H1 (cell line): ENCODE measurements around the gene MRE11. TPM values are rescaled to one million over a fixed set of nuclear protein-coding genes. Genes with fewer than 3 reads are reported as not detected.

Experiments
- CTCF ChIA-PET: fragments of 300-600 bp; sonication (Branson Sonifier 250); formaldehyde crosslinking; loops from one replicate; lab custom pipeline; 2021; ENCODE audit not compliant: partially characterized antibody; lab: Charles Lee
- POLR2A ChIA-PET: fragments of 300-600 bp; sonication (Branson Sonifier 250); formaldehyde crosslinking; loops from one replicate; lab custom pipeline; 2021; ENCODE audit warnings: inconsistent platforms; ENCODE audit not compliant: partially characterized antibody; lab: Charles Lee
- DNase-seq, 2 experiments: peaks; one replicate each; pipeline versions ENCODE4 v3.0.0 to v3.0.0-alpha.2; 2010 to 2022; ENCODE audit warnings: low spot score in 2 of 2, low read depth in 1 of 2, mixed read lengths in 1 of 2
- FAIRE-seq: peaks from 2 replicates; lab custom pipeline; 2011; peaks lifted over from hg19 to GRCh38; lab: Jason Lieb, UNC
- H2AFZ ChIP-seq: 2 replicates; pipeline ENCODE4 v1.8.1; 2012; ENCODE audit warnings: low read length, inconsistent platforms
- H2AK5ac ChIP-seq: 2 replicates; pipeline ENCODE4 v1.6.1; 2013; ENCODE audit warnings: low read depth, low read length
- H2BK120ac ChIP-seq: replicated peaks from 2 replicates; pipeline ENCODE3; 2013; ENCODE audit warnings: low read depth, low read length, inconsistent platforms
- H2BK12ac ChIP-seq: 2 replicates; pipeline ENCODE4 v1.6.1; 2013; ENCODE audit warnings: low read depth, low read length
- H2BK15ac ChIP-seq: 2 replicates; pipeline ENCODE4 v1.6.1; 2013; ENCODE audit warnings: low read length
- H2BK20ac ChIP-seq: 2 replicates; pipeline ENCODE4 v1.6.1; 2013; ENCODE audit warnings: low read length
- H2BK5ac ChIP-seq: 2 replicates; pipeline ENCODE4 v1.6.1; 2013; ENCODE audit warnings: low read depth, low read length
- H3K14ac ChIP-seq: 2 replicates; pipeline ENCODE4 v1.6.1; 2013; ENCODE audit warnings: inconsistent platforms; ENCODE audit not compliant: insufficient read length
- H3K18ac ChIP-seq: 2 replicates; pipeline ENCODE4 v1.6.1; 2013; ENCODE audit warnings: low read length; ENCODE audit errors: extremely low read depth
- H3K23ac ChIP-seq: 2 replicates; pipeline ENCODE4 v1.6.1; 2013; ENCODE audit warnings: inconsistent platforms; ENCODE audit not compliant: insufficient read length
- H3K23me2 ChIP-seq: 2 replicates; pipeline ENCODE4 v1.6.1; 2013; ENCODE audit warnings: low read depth, low read length
- H3K27ac ChIP-seq: 2 replicates; pipeline ENCODE4 v1.6.1; 2011; ENCODE audit warnings: low read depth, low read length, inconsistent platforms
- H3K27me3 ChIP-seq, 4 experiments: replicated peaks in 1 of 4; 1 replicate in 1 of 4; 2 replicates in 3 of 4; pipeline versions ENCODE4 v1.6.1 to v1.8.1; 2011 to 2013; ENCODE audit warnings: low read length in 3 of 4, mild to moderate bottlenecking in 3 of 4, inconsistent platforms in 2 of 4, mixed read lengths in 2 of 4, moderate library complexity in 1 of 4; ENCODE audit not compliant: control insufficient read depth in 3 of 4, insufficient read depth in 3 of 4; ENCODE audit errors: extremely low read depth in 1 of 4
- H3K36me3 ChIP-seq, 4 experiments: 2 replicates each; pipeline versions ENCODE4 v1.6.1 to v1.8.1; 2011 to 2013; ENCODE audit warnings: mild to moderate bottlenecking in 4 of 4, low read length in 3 of 4, moderate library complexity in 2 of 4, control low read depth in 1 of 4, inconsistent platforms in 1 of 4; ENCODE audit not compliant: insufficient read depth in 4 of 4, control insufficient read depth in 2 of 4
- H3K4ac ChIP-seq: replicated peaks from 2 replicates; pipeline ENCODE3; 2013; ENCODE audit warnings: low read length, low read depth, mixed read lengths, inconsistent platforms; ENCODE audit not compliant: insufficient read length
- H3K4me1 ChIP-seq, 4 experiments: replicated peaks in 1 of 4; 1 replicate in 1 of 4; 2 replicates in 3 of 4; pipeline versions ENCODE4 v1.6.1 to v1.8.1; 2011 to 2013; ENCODE audit warnings: low read length in 3 of 4, inconsistent platforms in 2 of 4, mixed read lengths in 1 of 4; ENCODE audit not compliant: insufficient read depth in 4 of 4, control insufficient read depth in 3 of 4
- H3K4me2 ChIP-seq, 2 experiments: 2 replicates each; pipeline versions ENCODE4 v1.6.1 to v1.8.1; 2011 to 2013; ENCODE audit warnings: low read depth in 2 of 2, low read length in 2 of 2, control low read depth in 1 of 2, inconsistent platforms in 1 of 2, mild to moderate bottlenecking in 1 of 2; ENCODE audit not compliant: insufficient read depth in 1 of 2
- H3K4me3 ChIP-seq, 4 experiments: fragments of 200-600, 300-600 bp in 1 of 4; sonication (generic), shearing (Covaris generic), sonication (Bioruptor Twin) in 1 of 4; 2 replicates each; pipeline versions ENCODE4 v1.5.1 to v1.8.1; 2011 to 2016; ENCODE audit warnings: low read length in 4 of 4, low read depth in 3 of 4, control low read depth in 2 of 4, inconsistent platforms in 2 of 4, mild to moderate bottlenecking in 2 of 4, mixed read lengths in 1 of 4, moderate library complexity in 1 of 4; ENCODE audit not compliant: insufficient read depth in 2 of 4; ENCODE audit errors: extremely low read depth in 1 of 4
- H3K56ac ChIP-seq: replicated peaks from 2 replicates; pipeline ENCODE3; 2013; ENCODE audit warnings: low read depth, mild to moderate bottlenecking, mixed read lengths, low read length, inconsistent platforms; ENCODE audit not compliant: insufficient read length
- H3K79me1 ChIP-seq: 2 replicates; pipeline ENCODE4 v1.6.1; 2013; ENCODE audit warnings: low read depth, low read length, control low read depth
- H3K79me2 ChIP-seq, 2 experiments: 2 replicates each; pipeline versions ENCODE4 v1.6.1 to v1.8.1; 2012 to 2013; ENCODE audit warnings: low read length in 2 of 2, mild to moderate bottlenecking in 2 of 2, inconsistent platforms in 1 of 2; ENCODE audit not compliant: insufficient read depth in 2 of 2, control insufficient read depth in 1 of 2
- H3K9ac ChIP-seq, 4 experiments: replicated peaks in 1 of 4; 1 replicate in 1 of 4; 2 replicates in 3 of 4; pipeline versions ENCODE4 v1.6.1 to v1.8.1; 2011 to 2013; ENCODE audit warnings: low read depth in 3 of 4, low read length in 3 of 4, control low read depth in 2 of 4, mild to moderate bottlenecking in 2 of 4, moderate library complexity in 2 of 4, inconsistent platforms in 1 of 4; ENCODE audit errors: extremely low read depth in 1 of 4
- H3K9me3 ChIP-seq, 2 experiments: 2 replicates each; pipeline versions ENCODE4 v1.6.1 to v1.8.1; 2012 to 2013; ENCODE audit warnings: mild to moderate bottlenecking in 2 of 2, moderate library complexity in 2 of 2, control low read depth in 1 of 2, inconsistent platforms in 1 of 2, low read depth in 1 of 2, low read length in 1 of 2, mixed read lengths in 1 of 2; ENCODE audit not compliant: insufficient read depth in 2 of 2
- H4K20me1 ChIP-seq, 2 experiments: replicated peaks in 1 of 2; 2 replicates each; pipeline versions ENCODE3 to v1.8.1; 2011 to 2013; ENCODE audit warnings: inconsistent platforms in 2 of 2, low read length in 2 of 2, mild to moderate bottlenecking in 1 of 2; ENCODE audit not compliant: insufficient read depth in 2 of 2, control insufficient read depth in 1 of 2
- H4K5ac ChIP-seq: 2 replicates; pipeline ENCODE4 v1.6.1; 2013; ENCODE audit warnings: low read length, low read depth, mixed read lengths, inconsistent platforms; ENCODE audit not compliant: insufficient read length
- H4K8ac ChIP-seq: 2 replicates; pipeline ENCODE4 v1.8.0; 2013; ENCODE audit warnings: mild to moderate bottlenecking, moderate library complexity, low read length, inconsistent platforms; ENCODE audit not compliant: insufficient read depth; ENCODE audit errors: extremely low read depth
- H4K91ac ChIP-seq: replicated peaks from 2 replicates; pipeline ENCODE3; 2013; ENCODE audit warnings: low read length, mixed read lengths, inconsistent platforms; ENCODE audit not compliant: insufficient read length
- ATF3 ChIP-seq: IDR thresholded peaks from 2 replicates; pipeline ENCODE4 v1.6.1; 2011; ENCODE audit warnings: low read depth, mild to moderate bottlenecking, low read length; ENCODE audit not compliant: insufficient read depth
- CBX5 ChIP-seq: fragments of 300-800, 300-1000 bp; sonication (generic); IDR thresholded peaks from 2 replicates; pipeline ENCODE4 v1.7.1; 2016; ENCODE audit warnings: antibody characterized with exemption, low read length, low read depth
- CBX8 ChIP-seq: fragments of 300-800, 300-1000 bp; sonication (generic); IDR thresholded peaks from 2 replicates; pipeline ENCODE4 v1.7.1; 2016; ENCODE audit warnings: low read depth, low read length, borderline replicate concordance
- CEBPB ChIP-seq: IDR thresholded peaks from 2 replicates; pipeline ENCODE4 v1.6.1; 2012; ENCODE audit warnings: low read depth, low read length
- CHD2 ChIP-seq: IDR thresholded peaks from 2 replicates; pipeline ENCODE4 v1.6.1; 2012; ENCODE audit warnings: low read length, improper control_type of control experiment
- FOSL1 ChIP-seq: IDR thresholded peaks from 2 replicates; pipeline ENCODE4 v1.6.1; 2011; ENCODE audit warnings: mild to moderate bottlenecking, low read depth, low read length, moderate library complexity; ENCODE audit not compliant: insufficient read depth
- KDM4A ChIP-seq: IDR thresholded peaks from one replicate; pipeline ENCODE4 v1.7.1; 2012; ENCODE audit warnings: low read depth, mild to moderate bottlenecking, moderate library complexity, low read length, inconsistent platforms; ENCODE audit not compliant: severe bottlenecking
- MAX ChIP-seq: IDR thresholded peaks from 2 replicates; pipeline ENCODE4 v1.6.1; 2012; ENCODE audit warnings: inconsistent platforms
- POU5F1 ChIP-seq: IDR thresholded peaks from 2 replicates; pipeline ENCODE4 v1.6.1; 2011; ENCODE audit warnings: low read depth, mild to moderate bottlenecking, low read length, moderate library complexity
- RBBP5 ChIP-seq: IDR thresholded peaks from 2 replicates; pipeline ENCODE4 v1.7.1; 2012; ENCODE audit warnings: low read depth, mild to moderate bottlenecking, inconsistent platforms, low read length, moderate library complexity, borderline replicate concordance
- SUZ12 ChIP-seq: fragments of 200-600 bp; sonication (generic); IDR thresholded peaks from 2 replicates; pipeline ENCODE4 v1.6.1; 2012; ENCODE audit warnings: mild to moderate bottlenecking, inconsistent platforms, low read length, moderate library complexity, mixed read lengths
- TBP ChIP-seq: IDR thresholded peaks from 2 replicates; pipeline ENCODE4 v1.6.1; 2011; ENCODE audit warnings: low read depth, low read length, improper control_type of control experiment
- ZNF274 ChIP-seq: IDR thresholded peaks from 2 replicates; pipeline ENCODE4 v1.7.0; 2012; ENCODE audit warnings: low read length, borderline replicate concordance; ENCODE audit errors: extremely low read depth
- WGBS, 2 experiments: shearing (Covaris generic) in 1 of 2; methylation state at CpG; one replicate each; pipeline versions ENCODE4 v1.1.6 to v1.1.7; 2013 to 2015; ENCODE audit warnings: low lambda C conversion rate in 2 of 2, mixed read lengths in 2 of 2, inconsistent platforms in 1 of 2, low coverage in 1 of 2, missing lambda C conversion rate in 1 of 2; ENCODE audit not compliant: insufficient replicate concordance in 2 of 2, insufficient coverage in 1 of 2, insufficient read length in 1 of 2; ENCODE audit errors: extremely low coverage in 1 of 2, missing lambda C conversion rate in 1 of 2; 5-methylcytosine and 5-hydroxymethylcytosine counted together
- polyA plus RNA-seq, 7 experiments: library from polyadenylated mRNA; depleted of rRNA in 3 of 7; stranded (reverse) in 5 of 7; unstranded in 2 of 7; fragments of >200 nt in 5 of 7; fragments of 200-250 nt in 2 of 7; gene quantifications; 1 replicate in 5 of 7; 2 replicates in 1 of 7; 4 replicates in 1 of 7; pipeline versions ENCODE4 v1.2.1 to v1.2.3, GENCODE V29; 2011 to 2013; ENCODE audit warnings: missing spikeins in 2 of 7, mixed read lengths in 2 of 7
- total RNA-seq: library from RNA; stranded (reverse); fragmentation: NEBNext Ultra II Directional; extraction: Animal tissue kit (Norgen Biotek cat#: 25700); gene quantifications from 2 replicates; pipeline ENCODE4 v1.2.1, GENCODE V29; 2021

The MRE11 gene
- total and polyA plus RNA-seq, 2 of the 8 experiments (the other 6 are each of a cell fraction or from before 2014, with no cell fraction given), result 7.2 to 43.4 TPM

GRCh38 chr11:94424662-94425061 lies 69.0 kb downstream of the MRE11 start:
- Histone ChIP-seq H2AFZ (no peak overlapping the region), H3K27ac (no peak overlapping the region), H3K9ac (no peak overlapping the region), H2BK12ac (no peak overlapping the region), H3K79me2 (no peaks in the 10 kb centered on the region), H4K91ac (no peak overlapping the region), H3K23ac (no peak overlapping the region), H3K79me1 (no peaks in the 10 kb centered on the region), H2BK15ac (no peak overlapping the region), H4K20me1 (peaks cover 0 to 2% of the 10 kb centered on the region in 2 experiments), H3K56ac (no peak overlapping the region), H4K8ac (no peak overlapping the region), H3K4me2 (no peak overlapping the region), H2BK20ac (no peak overlapping the region), H2BK120ac (no peak overlapping the region), H3K14ac (no peak overlapping the region), H2BK5ac (no peak overlapping the region), H2AK5ac (no peak overlapping the region), H3K23me2 (no peaks in the 10 kb centered on the region), H3K9me3 (peaks cover 0 to 2% of the 10 kb centered on the region in 2 experiments; a peak in 1 of 4 replicates), H3K4ac (no peak overlapping the region), H3K4me3 (no peak overlapping the region), H3K4me1 (no peaks in the 10 kb centered on the region), H3K27me3 (no peaks in the 10 kb centered on the region), H3K36me3 (peaks cover 0 to 15% (median 4%) of the 10 kb centered on the region in 4 experiments; a peak in 5 of 8 replicates), H3K18ac (no peak overlapping the region), H4K5ac (no peak overlapping the region)
- DNase-seq (no peak), FAIRE-seq (no peak)
- CTCF ChIA-PET, result interaction anchor here (0.9 to 1.3 kb wide), 2 partner anchors 9 to 529 kb away, joined by 3 to 4 read pairs; no protein-coding TSS in a partner anchor
- POLR2A ChIA-PET, result no interaction called here
- WGBS, 2 experiments, result 92% methylated on average over 2 of the region's 2 CpGs; no CpG with 5 or more reads in 1 of the 2 experiments
- TF ChIP-seq POU5F1, result no peak
- TF ChIP-seq RBBP5, result no peak
- no peak for TF ChIP-seq FOSL1
- TF ChIP-seq CEBPB, result no peak
- TF ChIP-seq ZNF274, result no peak
- no peak for TF ChIP-seq MAX
- no peak for TF ChIP-seq SUZ12
- no peak for TF ChIP-seq KDM4A
- TF ChIP-seq TBP, result no peak
- no peak for TF ChIP-seq ATF3
- no peak for TF ChIP-seq CBX8
- no peak for TF ChIP-seq CBX5
- no peak for TF ChIP-seq CHD2
